ENCODE measurements around the gene COG5.

Gene COG5

DNA sequence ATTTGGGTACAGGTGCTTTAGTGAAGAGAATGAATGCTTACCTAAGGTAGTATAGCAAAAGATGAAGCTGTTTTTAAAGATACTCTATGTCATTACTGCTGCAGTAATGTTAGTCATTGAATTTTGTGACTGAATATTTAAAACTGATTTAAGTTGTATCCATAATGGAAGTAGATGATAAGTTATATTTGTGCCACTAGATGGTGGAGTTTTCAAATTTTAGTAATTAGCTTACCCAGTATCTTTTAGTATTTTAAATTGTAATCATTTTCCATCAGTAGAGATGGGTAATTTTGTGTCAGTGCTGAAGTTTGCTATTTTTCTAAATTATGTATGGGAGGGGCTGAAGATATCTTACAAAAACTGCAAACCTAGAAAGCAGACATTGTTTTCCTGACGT lies 369.7 kb downstream of the COG5 start:
- Histone ChIP-seq H3K27me3 (replicated peaks; ENCODE audit: control insufficient read depth, insufficient read depth, low read length, poor library complexity, severe bottlenecking) (no peaks in the 10 kb centered on the region), H3K9me3 (ENCODE audit: control insufficient read depth, low read length) (no peaks in the 10 kb centered on the region), H3K4me1 (ENCODE audit: control insufficient read depth, insufficient read depth, low read length, poor library complexity, severe bottlenecking) (no peaks in the 10 kb centered on the region), H3K4me3 (ENCODE audit: insufficient read depth, low read depth, low read length, poor library complexity, severe bottlenecking) (no peak overlapping the region), H3K27ac (ENCODE audit: insufficient read depth, low read length, poor library complexity, severe bottlenecking) (no peak overlapping the region), H3K36me3 (ENCODE audit: control insufficient read depth, insufficient read depth, low read length) (peaks cover 67% of the 10 kb centered on the region)
- DNase-seq, result no peak

DNA sequence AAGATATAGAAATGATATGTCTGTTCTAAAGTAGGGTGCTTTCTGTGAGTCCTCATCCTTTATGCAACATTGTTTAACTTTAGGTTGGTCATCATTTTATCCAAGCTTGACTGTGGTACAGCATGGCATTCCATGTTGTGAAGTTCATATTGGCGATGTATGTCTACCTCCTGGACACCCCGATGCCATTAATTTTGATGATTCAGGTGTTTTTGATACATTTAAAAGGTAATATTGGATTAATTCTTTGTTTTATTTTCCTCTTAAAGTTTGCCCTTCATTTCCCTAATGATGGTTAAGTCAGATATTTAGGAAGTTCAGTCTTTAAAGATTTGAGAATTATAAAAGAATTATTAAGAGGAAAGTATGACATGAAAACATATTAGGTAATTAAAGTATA lies 373.6 kb downstream of the COG5 start:
- no peak overlapping the region for H3K27ac ChIP-seq (ENCODE audit: insufficient read depth, low read length, poor library complexity, severe bottlenecking)
- DNase-seq, result no peak
- no peaks in the 10 kb centered on the region for H3K9me3 ChIP-seq (ENCODE audit: control insufficient read depth, low read length)
- H3K4me3 ChIP-seq (ENCODE audit: insufficient read depth, low read depth, low read length, poor library complexity, severe bottlenecking), result no peak overlapping the region
- no peaks in the 10 kb centered on the region for H3K4me1 ChIP-seq (ENCODE audit: control insufficient read depth, insufficient read depth, low read length, poor library complexity, severe bottlenecking)
- no peaks in the 10 kb centered on the region for H3K27me3 ChIP-seq (replicated peaks; ENCODE audit: control insufficient read depth, insufficient read depth, low read length, poor library complexity, severe bottlenecking)
- peaks cover 68% of the 10 kb centered on the region for H3K36me3 ChIP-seq (ENCODE audit: control insufficient read depth, insufficient read depth, low read length)

- H3K36me3 ChIP-seq (ENCODE audit: control insufficient read depth, insufficient read depth, low read length), result peaks cover 87% of the 10 kb centered on the region
- no peak for DNase-seq
- no peaks in the 10 kb centered on the region for H3K9me3 ChIP-seq (ENCODE audit: control insufficient read depth, low read length)
- no peaks in the 10 kb centered on the region for H3K27me3 ChIP-seq (replicated peaks; ENCODE audit: control insufficient read depth, insufficient read depth, low read length, poor library complexity, severe bottlenecking)
- no peak overlapping the region for H3K27ac ChIP-seq (ENCODE audit: insufficient read depth, low read length, poor library complexity, severe bottlenecking)
- no peaks in the 10 kb centered on the region for H3K4me1 ChIP-seq (ENCODE audit: control insufficient read depth, insufficient read depth, low read length, poor library complexity, severe bottlenecking)
- no peak overlapping the region for H3K4me3 ChIP-seq (ENCODE audit: insufficient read depth, low read depth, low read length, poor library complexity, severe bottlenecking)
These were observed 375.9 kb downstream of the COG5 start for GRCh38 chr7:107187774-107188173.

DNA sequence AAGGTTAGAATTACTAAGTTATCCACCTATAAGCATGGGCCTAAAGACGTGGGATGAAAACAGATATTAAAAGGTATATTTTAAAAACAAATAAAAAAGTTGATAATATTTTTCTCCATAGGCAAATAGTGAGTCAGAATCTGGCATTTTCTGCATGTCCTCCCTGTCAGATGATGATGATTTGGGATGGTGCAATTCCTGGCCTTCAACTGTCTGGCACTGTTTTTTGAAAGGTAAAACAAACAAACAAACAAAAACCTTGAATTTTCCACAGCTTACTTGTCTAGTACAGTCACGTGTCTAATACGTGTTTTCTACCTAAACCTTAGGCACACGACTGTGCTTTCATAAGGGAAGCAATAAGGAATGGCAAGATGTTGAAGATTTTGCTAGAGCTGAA lies 377.5 kb downstream of the COG5 start:
- no peak overlapping the region for H3K4me3 ChIP-seq (ENCODE audit: insufficient read depth, low read depth, low read length, poor library complexity, severe bottlenecking)
- H3K27me3 ChIP-seq (replicated peaks; ENCODE audit: control insufficient read depth, insufficient read depth, low read length, poor library complexity, severe bottlenecking), result no peaks in the 10 kb centered on the region
- no peaks in the 10 kb centered on the region for H3K4me1 ChIP-seq (ENCODE audit: control insufficient read depth, insufficient read depth, low read length, poor library complexity, severe bottlenecking)
- H3K9me3 ChIP-seq (ENCODE audit: control insufficient read depth, low read length), result no peaks in the 10 kb centered on the region
- no peak overlapping the region for H3K27ac ChIP-seq (ENCODE audit: insufficient read depth, low read length, poor library complexity, severe bottlenecking)
- no peak for DNase-seq
- H3K36me3 ChIP-seq (ENCODE audit: control insufficient read depth, insufficient read depth, low read length), result peaks cover 89% of the 10 kb centered on the region

DNA sequence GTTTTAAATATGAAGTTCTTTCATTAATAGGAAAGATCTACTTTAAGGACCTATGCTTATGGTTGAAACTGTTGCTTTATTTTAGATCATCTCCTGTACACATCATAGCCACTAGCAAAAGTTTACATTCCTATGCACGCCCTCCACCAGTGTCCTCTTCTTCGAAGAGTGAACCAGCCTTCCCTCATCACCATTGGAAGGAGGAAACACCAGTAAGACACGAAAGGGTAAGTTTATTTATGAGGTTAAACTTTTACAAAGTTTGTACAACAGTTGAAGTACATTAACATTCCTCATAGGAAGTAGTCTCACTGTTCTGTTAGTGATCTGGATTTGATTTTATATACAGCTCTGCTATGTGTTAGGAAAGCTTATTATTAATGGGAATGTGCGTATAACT lies 378.0 kb downstream of the COG5 start:
- H3K4me1 ChIP-seq (ENCODE audit: control insufficient read depth, insufficient read depth, low read length, poor library complexity, severe bottlenecking), result no peaks in the 10 kb centered on the region
- no peaks in the 10 kb centered on the region for H3K9me3 ChIP-seq (ENCODE audit: control insufficient read depth, low read length)
- no peak for DNase-seq
- no peak overlapping the region for H3K27ac ChIP-seq (ENCODE audit: insufficient read depth, low read length, poor library complexity, severe bottlenecking)
- H3K36me3 ChIP-seq (ENCODE audit: control insufficient read depth, insufficient read depth, low read length), result peaks cover 89% of the 10 kb centered on the region
- no peak overlapping the region for H3K4me3 ChIP-seq (ENCODE audit: insufficient read depth, low read depth, low read length, poor library complexity, severe bottlenecking)
- H3K27me3 ChIP-seq (replicated peaks; ENCODE audit: control insufficient read depth, insufficient read depth, low read length, poor library complexity, severe bottlenecking), result no peaks in the 10 kb centered on the region

GRCh38 chr7:107181172-107181571 lies 382.5 kb downstream of the COG5 start:
- peaks cover 63% of the 10 kb centered on the region for H3K36me3 ChIP-seq (ENCODE audit: control insufficient read depth, insufficient read depth, low read length)
- DNase-seq, result no peak
- H3K9me3 ChIP-seq (ENCODE audit: control insufficient read depth, low read length), result no peaks in the 10 kb centered on the region
- H3K4me1 ChIP-seq (ENCODE audit: control insufficient read depth, insufficient read depth, low read length, poor library complexity, severe bottlenecking), result peaks cover 2% of the 10 kb centered on the region
- peak overlapping the region; percentile 42 for H3K27ac ChIP-seq (ENCODE audit: insufficient read depth, low read length, poor library complexity, severe bottlenecking)
- H3K4me3 ChIP-seq (ENCODE audit: insufficient read depth, low read depth, low read length, poor library complexity, severe bottlenecking), result no peak overlapping the region
- H3K27me3 ChIP-seq (replicated peaks; ENCODE audit: control insufficient read depth, insufficient read depth, low read length, poor library complexity, severe bottlenecking), result no peaks in the 10 kb centered on the region

DNA sequence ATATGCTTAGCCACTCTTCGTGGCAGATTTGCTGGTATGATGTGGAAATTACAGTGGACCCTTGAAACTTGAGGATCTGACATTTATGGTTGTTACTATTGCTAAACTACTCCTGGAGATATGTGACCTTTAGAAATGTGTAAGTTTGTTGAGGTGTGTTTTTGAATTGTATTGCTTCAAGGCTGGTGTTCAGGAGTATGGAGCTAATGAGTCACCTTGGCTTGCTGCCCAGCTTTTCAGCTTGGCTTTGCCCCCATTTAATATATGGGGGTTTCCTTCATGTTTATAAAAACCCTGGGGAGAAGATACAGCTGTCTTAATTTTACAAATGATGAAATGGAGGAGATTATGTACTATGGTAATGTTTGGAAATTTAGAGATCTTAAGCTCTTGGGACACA lies 383.3 kb downstream of the COG5 start:
- Histone ChIP-seq H3K4me3 (ENCODE audit: insufficient read depth, low read depth, low read length, poor library complexity, severe bottlenecking) (no peak overlapping the region), H3K36me3 (ENCODE audit: control insufficient read depth, insufficient read depth, low read length) (peaks cover 56% of the 10 kb centered on the region), H3K27ac (ENCODE audit: insufficient read depth, low read length, poor library complexity, severe bottlenecking) (no peak overlapping the region), H3K27me3 (replicated peaks; ENCODE audit: control insufficient read depth, insufficient read depth, low read length, poor library complexity, severe bottlenecking) (no peaks in the 10 kb centered on the region), H3K4me1 (ENCODE audit: control insufficient read depth, insufficient read depth, low read length, poor library complexity, severe bottlenecking) (peaks cover 5% of the 10 kb centered on the region), H3K9me3 (ENCODE audit: control insufficient read depth, low read length) (no peaks in the 10 kb centered on the region)
- DNase-seq, result peak in 2 of 3 donors; percentile 28 to 31

- peaks cover 48% of the 10 kb centered on the region for H3K36me3 ChIP-seq (ENCODE audit: control insufficient read depth, insufficient read depth, low read length)
- no peak for DNase-seq
- no peaks in the 10 kb centered on the region for H3K9me3 ChIP-seq (ENCODE audit: control insufficient read depth, low read length)
- H3K4me1 ChIP-seq (ENCODE audit: control insufficient read depth, insufficient read depth, low read length, poor library complexity, severe bottlenecking), result peaks cover 6% of the 10 kb centered on the region
- no peak overlapping the region for H3K4me3 ChIP-seq (ENCODE audit: insufficient read depth, low read depth, low read length, poor library complexity, severe bottlenecking)
- H3K27me3 ChIP-seq (replicated peaks; ENCODE audit: control insufficient read depth, insufficient read depth, low read length, poor library complexity, severe bottlenecking), result no peaks in the 10 kb centered on the region
- H3K27ac ChIP-seq (ENCODE audit: insufficient read depth, low read length, poor library complexity, severe bottlenecking), result no peak overlapping the region
These were observed 384.2 kb downstream of the COG5 start for GRCh38 chr7:107179326-107180164.

DNA sequence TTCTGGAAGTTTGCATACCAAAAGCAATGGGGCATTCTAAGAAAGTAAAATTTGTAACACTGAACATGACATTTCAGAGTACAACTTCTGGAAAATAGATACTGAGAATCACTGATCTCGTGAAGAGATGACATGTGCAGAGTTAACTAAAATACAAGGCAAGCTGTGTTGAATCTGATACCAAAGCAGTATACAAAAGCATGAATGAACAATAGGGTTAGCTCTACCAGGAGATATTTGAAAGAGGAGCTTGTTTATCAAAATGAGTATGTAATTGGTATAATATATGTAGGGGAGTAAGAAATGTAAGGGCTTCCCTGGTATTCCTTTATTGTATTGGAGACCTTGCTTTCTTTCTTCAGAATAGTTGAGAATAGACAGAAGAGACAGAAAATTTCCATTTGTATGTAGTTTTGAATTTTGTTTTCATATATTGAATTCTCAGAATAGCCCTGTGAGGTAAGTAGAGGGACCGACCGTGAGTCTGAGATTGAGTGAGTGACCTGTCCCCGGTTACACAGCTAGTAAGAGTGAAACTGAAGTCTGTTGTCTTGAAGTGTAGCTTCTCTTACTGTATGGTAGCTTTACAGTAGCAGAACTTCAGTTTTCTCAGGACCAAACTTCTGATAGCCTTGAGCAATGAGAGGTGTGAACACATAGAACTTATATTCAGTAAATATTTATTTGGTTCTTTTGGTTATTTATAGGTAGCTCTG lies 389.9 kb downstream of the COG5 start:
- H3K27ac ChIP-seq (ENCODE audit: insufficient read depth, low read length, poor library complexity, severe bottlenecking), result no peak overlapping the region
- peaks cover 12% of the 10 kb centered on the region for H3K4me1 ChIP-seq (ENCODE audit: control insufficient read depth, insufficient read depth, low read length, poor library complexity, severe bottlenecking)
- no peak overlapping the region for H3K4me3 ChIP-seq (ENCODE audit: insufficient read depth, low read depth, low read length, poor library complexity, severe bottlenecking)
- DNase-seq, result no peak
- H3K9me3 ChIP-seq (ENCODE audit: control insufficient read depth, low read length), result no peaks in the 10 kb centered on the region
- H3K36me3 ChIP-seq (ENCODE audit: control insufficient read depth, insufficient read depth, low read length), result peaks cover 9% of the 10 kb centered on the region
- no peaks in the 10 kb centered on the region for H3K27me3 ChIP-seq (replicated peaks; ENCODE audit: control insufficient read depth, insufficient read depth, low read length, poor library complexity, severe bottlenecking)

DNA sequence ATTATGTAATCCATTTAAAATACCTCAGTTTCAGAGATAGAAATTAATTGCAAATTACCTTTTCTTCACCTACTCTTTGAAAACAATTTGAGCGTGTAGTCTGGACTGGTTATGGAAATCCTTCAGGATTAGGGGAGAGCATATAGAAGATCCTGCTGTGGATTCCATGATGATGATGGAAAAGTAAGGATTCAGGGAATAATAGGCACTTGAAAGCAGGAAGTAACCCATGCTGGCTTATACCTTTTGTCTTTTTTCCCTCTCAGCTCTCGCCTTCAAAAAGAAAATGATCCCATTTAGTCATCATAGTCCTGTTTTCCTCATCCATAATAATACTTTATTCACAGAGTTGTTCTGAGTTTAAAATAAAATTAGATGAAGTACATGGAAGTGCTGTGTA lies 390.5 kb downstream of the COG5 start:
- no peak overlapping the region for H3K4me3 ChIP-seq (ENCODE audit: insufficient read depth, low read depth, low read length, poor library complexity, severe bottlenecking)
- H3K4me1 ChIP-seq (ENCODE audit: control insufficient read depth, insufficient read depth, low read length, poor library complexity, severe bottlenecking), result peaks cover 12% of the 10 kb centered on the region
- H3K9me3 ChIP-seq (ENCODE audit: control insufficient read depth, low read length), result no peaks in the 10 kb centered on the region
- no peak overlapping the region for H3K27ac ChIP-seq (ENCODE audit: insufficient read depth, low read length, poor library complexity, severe bottlenecking)
- DNase-seq, result no peak
- peaks cover 9% of the 10 kb centered on the region for H3K36me3 ChIP-seq (ENCODE audit: control insufficient read depth, insufficient read depth, low read length)
- no peaks in the 10 kb centered on the region for H3K27me3 ChIP-seq (replicated peaks; ENCODE audit: control insufficient read depth, insufficient read depth, low read length, poor library complexity, severe bottlenecking)

All from effector memory CD4-positive, alpha-beta T cell (primary cell).